MV-4-11 (cell line): ENCODE results near the gene MAPK13.
"Not testable (repeated sequence)": the region's sequence is repeated elsewhere in the genome, so short reads cannot be mapped to it uniquely, and the experiment has no call there.

Experiments
- DNase-seq: peaks from one replicate; lab custom pipeline; 2025; lab: John Stamatoyannopoulos, UW

The MAPK13 gene

DNA sequence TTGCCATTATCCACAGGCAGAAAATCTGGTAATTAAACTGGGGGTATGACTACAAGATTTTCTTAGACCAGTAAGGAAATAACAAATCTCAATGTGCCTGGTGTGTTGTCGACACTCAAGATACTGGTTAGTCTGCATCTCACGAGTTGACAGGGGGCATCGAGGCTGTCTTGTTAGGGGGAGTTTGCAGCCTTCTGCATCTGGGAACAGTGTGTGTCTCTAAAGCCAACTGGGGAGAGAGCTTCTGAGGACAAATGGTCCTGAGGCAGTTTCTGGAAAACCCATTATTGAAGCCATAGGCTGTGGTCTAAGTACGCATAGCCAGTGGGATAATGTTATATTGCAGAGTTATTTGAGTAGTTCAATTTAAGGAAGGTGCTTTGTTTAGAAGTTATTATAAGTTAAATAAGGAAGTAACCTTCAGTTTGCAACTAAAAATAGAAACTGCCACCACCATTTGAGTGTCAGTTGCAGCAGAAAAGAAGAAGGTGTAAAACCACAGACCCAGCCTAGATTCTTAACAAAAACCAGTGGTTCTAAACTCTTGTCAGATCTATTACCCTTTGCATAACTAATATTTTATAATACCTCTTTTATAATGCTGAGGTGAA lies 15.4 kb upstream of the MAPK13 start:
- peak; percentile 64 for DNase-seq

DNA sequence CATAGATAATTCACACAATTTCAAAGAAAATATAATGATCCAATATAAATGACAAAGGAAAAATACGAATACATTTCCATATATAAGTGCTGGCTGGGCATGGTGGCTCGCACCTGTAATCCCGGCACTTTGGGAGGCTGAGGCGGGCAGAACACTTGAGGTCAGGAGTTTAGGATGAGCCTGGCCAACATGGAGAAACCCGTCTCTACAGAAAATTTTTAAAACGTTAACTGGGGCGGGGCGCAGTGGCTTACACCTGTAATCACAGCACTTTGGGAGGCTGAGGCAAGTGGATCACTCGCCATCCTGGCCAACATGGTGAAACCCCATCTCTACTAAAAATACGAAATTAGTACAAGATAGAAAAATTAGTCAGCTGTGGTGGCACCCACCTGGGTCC lies 14.9 kb upstream of the MAPK13 start:
- no peak for DNase-seq

DNA sequence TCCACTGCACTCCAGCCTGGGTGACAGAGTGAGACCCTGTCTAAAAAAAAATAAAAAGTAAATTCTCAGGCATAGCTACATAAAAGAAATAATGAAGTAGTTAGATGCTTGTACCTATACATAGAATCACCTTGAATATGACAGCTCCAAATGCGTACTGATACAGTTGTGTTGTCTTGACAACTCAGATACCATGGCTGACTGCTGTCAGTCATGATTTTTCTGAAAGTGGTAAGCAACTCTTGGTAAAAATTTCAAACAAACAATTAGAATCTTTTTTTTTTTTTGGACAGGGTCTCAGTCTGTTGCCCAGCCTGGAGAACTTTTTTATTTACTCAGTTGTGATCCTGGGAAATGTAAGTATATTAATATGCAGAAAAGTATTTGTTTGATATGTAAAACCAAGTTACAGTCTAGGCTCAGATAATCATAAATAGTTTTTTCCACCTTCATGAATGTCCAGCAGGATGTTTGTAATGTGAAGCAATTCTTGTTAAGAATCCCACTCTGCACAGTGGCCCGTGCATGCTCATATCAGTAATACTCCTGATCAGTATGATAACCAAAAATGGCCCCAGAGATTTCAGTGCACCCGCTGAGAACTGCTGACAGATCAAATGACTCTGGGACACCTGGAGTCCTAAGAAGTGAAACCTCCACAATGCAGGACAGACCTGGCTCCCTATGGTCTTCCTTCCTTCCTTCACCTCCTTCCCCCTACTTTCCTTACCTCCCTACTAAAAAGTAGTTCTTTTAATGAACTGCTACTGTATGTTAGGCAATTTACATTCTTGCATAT lies 14.0 kb upstream of the MAPK13 start:
- no peak for DNase-seq

DNA sequence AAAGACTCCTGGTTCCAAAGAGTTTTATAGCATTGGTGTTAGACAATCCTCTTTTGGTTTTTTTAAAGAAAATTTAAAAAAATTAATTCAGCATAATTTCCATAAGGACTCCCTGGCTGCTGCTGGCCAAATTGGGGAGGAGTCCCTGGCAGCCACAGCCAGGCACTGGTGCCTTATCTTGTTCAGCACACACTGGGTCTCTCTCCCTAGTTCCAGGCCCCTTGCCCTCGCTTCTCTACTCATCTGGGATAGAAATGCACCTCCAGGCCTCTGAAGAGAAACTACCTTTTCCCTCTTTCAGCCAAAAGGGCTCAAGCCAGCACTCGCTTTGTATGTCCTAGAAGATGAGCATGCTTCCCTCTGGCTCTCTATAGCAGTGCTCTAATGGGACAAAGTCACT lies 13.4 kb upstream of the MAPK13 start:
- no peak for DNase-seq

DNA sequence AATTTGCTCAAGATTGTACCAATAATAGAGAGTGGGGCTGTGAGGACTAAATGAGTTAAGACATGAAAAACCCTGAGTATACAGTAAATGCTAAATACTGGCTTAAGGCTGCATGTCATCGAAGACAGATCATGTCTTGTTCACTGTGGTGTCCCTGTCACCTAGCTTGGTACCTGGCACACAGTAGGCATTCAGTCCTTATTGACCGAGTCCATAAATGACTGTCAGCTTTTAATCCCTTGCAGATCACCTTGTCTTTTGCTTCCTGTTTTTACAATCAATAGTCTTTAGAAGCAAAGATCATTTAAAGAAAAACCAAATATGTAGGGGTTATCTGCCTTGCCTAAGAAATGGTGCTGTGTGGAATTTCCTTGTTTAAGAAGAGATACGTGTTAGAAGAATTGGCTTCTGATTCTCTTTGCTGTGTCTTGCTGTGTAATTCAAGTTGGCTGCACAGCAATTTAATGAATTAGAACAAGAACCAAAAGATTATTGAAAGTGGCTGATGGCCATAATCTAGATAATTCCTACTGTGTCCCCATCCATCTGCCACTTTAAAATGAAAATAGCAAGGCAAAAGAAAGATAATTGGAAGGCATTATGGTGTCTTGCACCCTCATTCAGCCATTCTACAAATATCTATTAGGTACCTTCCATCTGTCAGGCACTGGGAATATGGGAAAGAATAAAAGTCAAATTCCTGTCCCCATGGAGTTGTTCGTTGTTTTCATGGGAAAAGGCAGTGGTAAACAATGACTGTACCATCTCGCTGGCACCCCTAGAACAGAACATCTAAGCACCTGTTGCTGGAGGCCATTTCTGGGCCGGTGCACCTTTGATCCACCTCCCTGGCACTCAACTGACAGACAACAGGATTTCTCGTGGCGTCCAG lies 12.4 kb upstream of the MAPK13 start:
- no peak for DNase-seq

DNA sequence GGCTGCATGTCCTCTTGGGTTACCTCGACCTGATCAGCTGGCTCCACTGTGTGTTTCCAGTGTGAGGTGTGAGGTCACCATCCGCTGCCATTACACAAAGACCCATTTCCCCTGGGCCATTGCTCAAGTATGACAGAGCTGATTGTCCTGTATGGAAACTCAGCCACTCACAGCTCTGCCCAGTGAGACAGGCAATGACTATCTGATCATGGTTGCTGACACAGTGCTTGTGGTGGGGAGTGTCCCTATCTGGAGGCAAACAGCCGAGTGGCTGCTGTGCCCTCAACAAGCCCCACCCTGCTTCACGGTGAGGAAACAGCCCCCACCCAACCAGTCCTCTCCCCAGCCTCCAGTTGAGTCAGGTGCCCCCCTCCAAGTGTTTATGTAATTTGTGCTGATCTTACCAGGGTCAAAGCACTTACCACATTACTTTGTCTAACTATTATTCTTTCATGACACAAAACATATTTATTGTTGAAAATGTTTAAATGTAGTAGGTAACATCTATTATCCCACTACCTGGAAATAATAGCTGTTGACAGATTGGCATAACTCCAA lies 11.7 kb upstream of the MAPK13 start:
- DNase-seq: peak; percentile 12

DNA sequence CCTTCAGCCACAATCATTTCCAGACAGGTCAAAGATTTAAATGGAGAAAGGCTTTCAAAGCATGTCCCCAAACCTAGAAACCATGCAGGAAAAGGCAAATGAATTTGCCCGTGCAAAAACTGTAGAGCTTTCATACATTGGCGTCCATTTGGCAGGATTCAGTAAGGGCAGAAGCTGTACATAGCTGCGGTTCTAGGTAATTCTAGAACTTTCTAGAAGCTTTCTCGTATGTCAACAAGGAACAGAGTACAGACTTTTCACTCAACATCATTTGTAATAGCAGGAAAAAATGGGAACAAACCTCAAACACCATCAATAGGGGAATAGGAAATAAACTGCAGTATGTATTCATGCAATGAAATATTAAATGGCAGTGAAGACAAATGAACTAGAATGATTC lies 11.1 kb upstream of the MAPK13 start:
- no peak for DNase-seq

DNA sequence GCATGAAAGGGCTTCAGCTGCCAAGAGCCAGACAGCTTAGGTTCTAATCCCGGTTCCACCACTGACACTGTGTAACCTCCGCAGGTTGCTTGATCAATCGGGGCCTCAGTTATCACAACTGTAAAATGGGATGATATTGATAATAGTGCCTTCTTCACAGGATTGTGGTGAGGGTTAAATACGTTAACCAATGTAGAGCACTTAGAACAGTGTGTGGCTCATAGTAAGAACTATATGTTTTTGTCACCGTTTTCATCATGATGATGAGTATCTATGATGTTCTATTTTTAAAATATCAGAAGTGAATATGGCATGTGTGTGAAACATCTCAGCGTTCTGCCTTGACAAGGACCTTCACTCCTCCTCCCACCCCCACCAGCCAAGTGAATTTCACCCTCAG lies 10.3 kb upstream of the MAPK13 start:
- no peak for DNase-seq

DNA sequence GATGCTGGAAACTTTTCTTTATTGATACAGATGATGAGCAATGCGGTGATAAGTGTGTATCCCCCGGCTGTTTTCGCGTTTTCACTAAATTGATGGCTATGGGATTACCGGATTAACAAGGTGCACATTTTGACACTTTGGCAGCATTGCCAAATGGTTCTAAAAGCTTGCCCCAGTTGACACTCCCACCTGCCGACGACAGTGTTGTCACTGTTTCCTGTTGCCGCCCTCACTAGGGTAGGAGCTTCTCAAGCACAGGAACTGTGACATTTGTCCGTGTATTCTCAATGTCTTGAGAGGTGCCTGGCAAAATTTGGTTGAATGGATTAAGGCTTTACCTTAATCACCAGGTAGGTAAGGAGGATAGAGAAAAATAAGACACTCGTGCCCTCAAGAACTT lies 9.8 kb upstream of the MAPK13 start:
- DNase-seq: peak; percentile 34

DNA sequence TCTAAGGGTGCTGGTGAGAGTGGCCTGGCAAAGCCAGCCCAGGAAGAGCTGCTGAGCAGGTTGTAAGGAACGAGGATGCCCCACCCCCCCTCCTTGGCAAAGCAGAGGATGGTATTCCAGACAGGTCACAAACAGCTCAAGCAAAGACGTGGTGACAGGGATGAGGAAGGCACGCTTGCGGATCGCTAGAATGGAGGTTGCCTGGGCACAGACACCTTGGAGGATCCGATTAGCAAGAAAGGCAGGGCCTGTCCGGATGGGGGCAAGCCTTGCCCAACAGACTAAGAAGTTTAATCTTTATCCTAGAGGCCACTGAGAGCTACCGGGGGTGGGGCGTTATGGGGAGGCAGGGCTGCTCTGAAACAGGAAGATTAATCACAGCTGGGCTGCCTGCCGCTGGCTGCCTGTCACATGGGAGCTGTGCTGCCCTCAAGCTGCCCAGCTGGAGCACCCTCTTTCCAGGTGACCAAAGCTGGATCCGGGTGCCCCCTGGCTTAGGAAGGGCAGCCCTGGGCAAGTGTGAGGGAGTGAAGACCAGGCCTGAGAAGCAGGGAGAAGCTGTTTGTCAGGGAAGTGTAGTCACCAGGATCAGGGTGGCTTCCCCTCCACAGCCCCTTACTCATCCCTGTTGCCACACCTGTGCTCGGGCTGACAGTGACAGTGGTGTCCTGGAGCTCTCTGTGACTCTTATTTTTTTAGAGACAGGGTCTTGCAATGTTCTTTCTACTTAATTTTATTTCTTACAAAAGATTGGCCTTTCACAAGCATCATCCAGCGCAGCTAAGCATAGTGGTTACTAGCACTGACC lies 9.1 kb upstream of the MAPK13 start:
- DNase-seq: peak; percentile 66

DNA sequence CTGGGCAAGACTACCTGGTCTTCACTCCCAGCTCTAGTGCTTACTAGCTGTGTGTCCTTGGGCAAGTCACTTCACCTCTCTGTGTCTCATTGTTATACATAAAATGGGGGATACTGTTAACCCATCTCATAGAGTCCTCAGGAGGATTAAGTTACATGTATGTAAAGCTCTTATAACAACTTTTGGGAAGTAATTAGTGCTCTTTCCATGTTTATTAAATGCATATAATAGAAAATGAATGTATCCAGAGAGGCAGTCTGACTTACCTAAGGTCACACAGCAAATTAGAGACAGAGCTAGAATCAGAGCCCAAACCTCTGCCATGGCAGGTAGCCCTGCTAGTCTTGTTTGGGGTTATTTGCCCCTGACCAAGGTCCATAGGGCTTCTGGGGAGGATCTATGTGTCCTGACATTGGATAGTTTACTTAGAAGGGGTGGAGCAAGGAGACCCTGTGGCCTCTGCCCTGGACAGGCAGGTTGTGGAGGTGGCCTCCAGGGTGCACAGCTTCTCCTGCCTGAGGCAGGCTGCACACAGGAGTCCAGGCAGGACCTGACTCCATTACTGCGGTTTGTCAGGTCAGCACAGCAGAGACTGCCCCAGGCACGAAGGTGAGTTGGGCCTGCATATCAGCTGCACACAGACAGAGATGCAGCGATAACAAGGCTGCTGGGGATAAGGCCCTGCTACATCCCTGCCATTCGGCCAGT lies 8.4 kb upstream of the MAPK13 start:
- DNase-seq: no peak

DNA sequence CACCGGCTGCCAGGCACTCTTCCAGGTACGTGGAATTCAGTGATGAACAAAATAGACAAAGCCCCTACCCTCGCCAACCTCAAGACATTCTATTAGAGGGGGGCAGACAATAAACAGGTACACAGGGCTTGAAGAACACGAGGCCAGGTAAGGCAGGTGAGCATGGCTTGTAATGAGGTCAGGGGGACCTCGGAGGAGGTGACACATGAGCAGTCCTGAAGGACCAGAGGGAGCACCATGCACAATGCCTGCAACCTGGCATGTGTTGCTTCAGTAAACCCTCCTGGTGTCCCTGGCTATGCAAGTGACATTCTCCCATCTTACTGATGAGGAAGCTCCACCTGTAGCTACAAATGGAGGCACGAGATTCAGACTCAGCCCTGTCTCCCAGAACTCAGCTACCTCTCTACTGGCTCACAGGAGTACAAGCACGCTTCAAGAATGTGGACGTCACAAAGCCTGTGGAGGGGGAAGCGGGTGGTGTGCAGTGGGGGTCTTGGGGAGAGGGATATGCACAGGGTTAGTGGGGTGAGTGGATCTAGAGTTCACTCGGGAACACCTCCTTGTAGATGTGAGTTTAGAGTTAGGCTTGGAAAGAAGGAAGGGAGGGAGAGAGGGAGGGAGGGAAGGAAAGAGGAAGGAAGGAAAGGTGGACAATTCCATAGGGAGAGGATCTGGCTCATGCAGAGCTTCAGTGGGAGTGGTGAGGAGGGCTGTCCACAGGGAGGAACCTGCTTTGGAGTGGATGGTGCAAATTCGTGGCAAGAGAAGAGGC lies 7.6 kb upstream of the MAPK13 start:
- DNase-seq: no peak

DNA sequence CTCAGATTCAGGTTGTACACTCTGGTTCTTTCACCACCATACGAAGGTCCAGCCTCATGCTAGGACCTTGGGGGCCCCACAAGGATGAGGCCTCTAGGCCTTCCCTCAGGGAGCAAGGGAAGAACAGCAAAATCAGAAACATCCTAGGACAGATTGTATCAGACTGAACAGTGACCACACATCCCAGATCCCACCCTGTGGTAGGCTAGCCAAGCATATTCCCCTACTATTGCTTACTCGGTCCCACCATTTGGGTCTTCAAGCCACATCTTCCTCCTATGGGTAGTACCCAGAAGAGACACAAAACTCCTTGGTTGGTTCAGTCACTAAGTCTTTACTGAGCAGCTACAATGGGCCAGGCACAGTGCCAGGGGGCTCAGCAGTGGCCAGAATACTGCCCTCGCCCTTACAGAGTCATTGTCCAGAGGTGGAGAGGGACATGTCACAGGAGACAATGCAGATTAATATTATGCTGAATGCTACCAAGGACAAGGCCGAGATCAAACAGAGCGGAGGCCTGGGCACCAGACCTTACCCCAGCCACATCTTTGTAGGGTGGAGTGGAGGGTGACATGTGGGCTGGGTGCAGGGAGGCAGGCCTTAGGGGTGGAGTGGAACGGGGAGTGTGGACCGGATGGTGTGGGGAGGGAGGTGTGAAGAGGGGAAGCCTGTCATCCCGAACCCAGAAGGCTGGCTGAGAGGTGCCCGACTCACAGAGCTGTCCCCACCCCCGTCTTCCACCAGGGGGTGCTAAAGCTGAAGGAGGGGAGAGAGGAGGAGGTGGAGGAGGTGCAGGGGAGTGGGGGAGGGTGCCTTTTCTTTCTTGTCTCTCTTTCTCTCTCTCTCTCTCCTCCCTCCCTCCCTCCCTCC lies 6.8 kb upstream of the MAPK13 start:
- DNase-seq: peak; percentile 67

DNA sequence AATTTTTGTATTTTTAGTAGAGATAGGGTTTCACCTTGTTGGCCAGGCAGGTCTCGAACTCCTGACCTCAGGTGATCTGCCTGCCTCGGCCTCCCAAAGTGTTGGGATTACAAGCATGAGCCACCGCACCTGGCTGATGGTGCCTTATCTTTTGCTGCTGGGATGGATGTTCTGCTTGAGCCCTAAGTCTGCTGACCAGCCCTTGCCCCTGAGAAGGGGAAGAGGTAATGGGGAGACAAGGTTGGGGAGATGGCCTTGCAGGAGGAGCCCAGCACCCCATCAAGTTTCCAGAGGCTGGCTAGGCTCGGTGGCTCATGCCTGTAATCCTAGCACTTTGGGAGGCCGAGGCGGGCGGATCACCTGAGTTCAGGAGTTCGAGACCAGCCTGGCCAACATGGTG lies 6.0 kb upstream of the MAPK13 start:
- DNase-seq: not testable (repeated sequence)

DNA sequence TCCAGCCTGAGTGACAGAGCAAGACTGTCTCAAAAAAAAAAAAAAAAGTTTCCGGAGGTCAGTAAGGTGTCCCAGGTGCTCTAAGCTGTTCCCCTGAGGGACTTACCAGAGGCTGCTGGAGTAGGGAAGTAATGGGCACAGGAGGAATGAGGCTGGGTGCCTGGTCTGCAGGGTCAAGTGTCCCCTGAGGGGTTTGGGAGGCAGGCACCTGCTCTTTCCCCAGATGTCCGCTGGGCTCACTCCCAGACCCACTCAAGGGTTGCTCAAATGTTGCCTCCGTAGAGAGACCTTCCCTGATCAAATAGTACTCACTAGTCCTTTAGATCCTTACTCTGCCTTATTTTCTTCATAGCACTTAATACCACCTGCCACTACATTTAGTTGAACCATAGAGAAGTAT lies 5.4 kb upstream of the MAPK13 start:
- DNase-seq: no peak

DNA sequence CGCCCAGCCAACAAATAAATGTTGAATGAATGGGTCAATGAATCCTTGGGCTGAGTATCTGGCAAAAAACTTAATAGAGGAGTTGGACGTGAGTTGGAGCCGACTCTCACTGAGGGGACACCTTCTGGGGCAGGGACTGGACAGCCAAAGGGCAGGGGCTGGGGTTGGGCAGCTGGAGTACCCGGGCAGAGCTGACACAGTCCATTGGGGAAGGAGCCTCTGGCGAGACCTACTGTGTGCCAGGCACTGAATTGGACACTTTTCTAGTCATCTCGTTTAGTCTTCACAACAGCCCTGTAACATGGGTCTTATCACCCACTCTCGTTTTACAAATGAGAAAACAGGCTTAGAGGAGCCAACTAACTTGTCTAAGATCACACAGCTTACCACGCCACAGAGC lies 4.7 kb upstream of the MAPK13 start:
- no peak for DNase-seq

DNA sequence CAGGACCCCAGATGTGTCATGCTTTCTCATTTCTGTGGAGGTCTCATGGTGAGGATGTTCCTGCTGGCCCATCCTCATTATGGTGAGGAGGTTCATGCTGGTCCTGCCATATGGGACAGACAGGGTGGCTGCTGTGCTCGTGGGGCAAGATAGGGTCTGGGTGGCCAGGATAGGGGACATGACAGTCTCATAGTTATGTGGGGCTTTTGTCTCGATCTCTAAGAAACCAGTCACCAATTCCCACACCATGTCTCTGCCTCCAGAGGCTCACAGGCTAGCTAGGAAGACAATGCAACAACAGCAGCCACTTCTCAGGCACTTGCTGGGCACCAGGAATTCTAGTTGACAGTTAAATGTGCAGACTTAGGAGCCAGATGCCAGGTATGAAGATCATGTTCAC lies 4.2 kb upstream of the MAPK13 start:
- no peak for DNase-seq

DNA sequence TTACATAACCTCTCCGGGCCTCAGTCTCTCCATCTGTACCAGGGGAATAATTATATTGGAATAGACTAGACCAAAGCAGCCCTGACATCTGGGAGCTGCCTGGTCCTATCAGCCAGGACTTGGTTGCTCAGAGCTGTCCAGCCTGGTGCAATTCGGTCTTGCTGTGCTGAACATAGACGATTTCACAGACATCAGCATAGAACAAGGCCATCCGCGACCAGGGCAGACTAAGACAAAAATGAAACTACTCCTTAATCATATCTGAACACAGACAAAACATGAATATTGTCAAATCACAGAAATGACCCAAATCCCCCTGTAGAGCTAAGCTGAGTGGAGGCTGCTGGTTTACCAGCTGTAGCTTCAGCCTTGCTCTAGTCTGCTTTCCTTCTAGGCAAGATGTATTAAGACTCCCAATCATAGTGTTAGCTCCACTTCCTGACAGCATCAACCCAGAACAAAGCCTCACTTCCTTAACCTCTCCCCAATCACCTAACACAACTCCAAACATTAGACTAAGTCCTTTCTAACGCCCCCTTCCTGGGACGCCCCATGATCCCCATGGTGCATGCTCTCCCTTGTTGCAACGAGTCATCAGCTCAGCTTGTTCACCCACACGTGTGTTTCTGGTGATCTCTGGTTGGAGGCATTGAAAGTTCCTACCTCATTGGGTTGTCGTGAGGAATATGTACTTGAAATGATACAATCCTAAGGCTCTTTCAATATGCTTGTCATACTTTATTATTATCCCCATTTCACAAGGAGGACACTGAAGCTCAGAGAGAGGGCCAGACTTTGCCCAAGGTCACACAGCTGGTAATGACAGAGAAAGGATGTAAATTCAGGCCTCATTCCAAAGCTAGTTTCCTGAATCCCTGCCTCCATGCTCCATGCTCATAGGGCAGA lies 3.5 kb upstream of the MAPK13 start:
- DNase-seq: peak; percentile 51
